ENCODE results near the gene CPT1A. TPM values are rescaled to one million over a fixed set of nuclear protein-coding genes. Genes with fewer than 3 reads are reported as not detected.

Gene CPT1A
- total RNA-seq, 1 donor from 2014 or later, result 36.1 TPM

- peaks cover 12% of the 10 kb centered on the region for H3K4me1 Mint-ChIP-seq (ENCODE audit: unreplicated experiment)
- H3K27ac Mint-ChIP-seq, result no peak overlapping the region
- TF ChIP-seq CTCF (conservative IDR thresholded peaks at IDR 0.05), result no peak
- H3K9me3 Mint-ChIP-seq, result no peaks in the 10 kb centered on the region
- H3K27me3 Mint-ChIP-seq, result peaks cover 4% of the 10 kb centered on the region
- peaks cover 26% of the 10 kb centered on the region for H3K36me3 Mint-ChIP-seq
- H3K4me3 Mint-ChIP-seq, result no peak overlapping the region
- DNase-seq (ENCODE audit: extremely low spot score, unreplicated experiment), result no peak
These were observed 68.8 kb downstream of the CPT1A start for GRCh38 chr11:68772936-68773335.

GRCh38 chr11:68770781-68771180, 70.9 kb downstream of the CPT1A start:
- no peak for TF ChIP-seq CTCF (conservative IDR thresholded peaks at IDR 0.05)
- DNase-seq (ENCODE audit: extremely low spot score, unreplicated experiment), result no peak
- H3K27me3 Mint-ChIP-seq, result peaks cover 4% of the 10 kb centered on the region
- no peak overlapping the region for H3K4me3 Mint-ChIP-seq
- peaks cover 7% of the 10 kb centered on the region for H3K4me1 Mint-ChIP-seq (ENCODE audit: unreplicated experiment)
- no peaks in the 10 kb centered on the region for H3K9me3 Mint-ChIP-seq
- no peak overlapping the region for H3K27ac Mint-ChIP-seq
- H3K36me3 Mint-ChIP-seq, result peaks cover 20% of the 10 kb centered on the region

DNA sequence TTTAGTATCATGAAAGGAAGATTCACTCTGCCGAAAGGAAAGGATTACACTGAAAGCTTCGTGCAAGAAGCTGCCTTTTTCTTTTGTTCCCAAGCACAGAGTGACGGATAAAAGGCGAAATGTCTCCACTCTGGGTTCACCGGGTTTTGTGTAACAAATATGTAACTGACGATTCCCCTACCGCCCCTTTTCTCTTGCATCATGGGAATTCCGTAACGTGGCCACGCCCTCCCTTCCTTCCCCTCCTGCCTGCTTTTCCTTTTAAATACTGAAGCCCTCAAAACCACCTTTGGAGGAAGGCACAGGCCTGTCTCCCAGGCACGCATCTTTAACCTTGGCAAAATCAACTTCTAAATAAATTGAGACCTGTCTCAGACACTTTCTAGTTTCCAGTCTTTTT, 74.0 kb downstream of the CPT1A start:
- peaks cover 14% of the 10 kb centered on the region for H3K4me1 Mint-ChIP-seq (ENCODE audit: unreplicated experiment)
- TF ChIP-seq CTCF (conservative IDR thresholded peaks at IDR 0.05), result no peak
- H3K36me3 Mint-ChIP-seq, result peaks cover 18% of the 10 kb centered on the region
- peaks cover 4% of the 10 kb centered on the region for H3K27me3 Mint-ChIP-seq
- DNase-seq (ENCODE audit: extremely low spot score, unreplicated experiment), result no peak
- H3K9me3 Mint-ChIP-seq, result no peaks in the 10 kb centered on the region
- no peak overlapping the region for H3K27ac Mint-ChIP-seq
- no peak overlapping the region for H3K4me3 Mint-ChIP-seq

- no peak for TF ChIP-seq CTCF (conservative IDR thresholded peaks at IDR 0.05)
- H3K36me3 Mint-ChIP-seq, result peaks cover 18% of the 10 kb centered on the region
- H3K4me3 Mint-ChIP-seq, result no peak overlapping the region
- no peaks in the 10 kb centered on the region for H3K9me3 Mint-ChIP-seq
- peaks cover 4% of the 10 kb centered on the region for H3K27me3 Mint-ChIP-seq
- H3K27ac Mint-ChIP-seq, result peak overlapping the region; percentile 29
- peaks cover 14% of the 10 kb centered on the region for H3K4me1 Mint-ChIP-seq (ENCODE audit: unreplicated experiment)
- DNase-seq (ENCODE audit: extremely low spot score, unreplicated experiment), result no peak
These were observed 74.9 kb downstream of the CPT1A start for GRCh38 chr11:68766786-68767185.

DNA sequence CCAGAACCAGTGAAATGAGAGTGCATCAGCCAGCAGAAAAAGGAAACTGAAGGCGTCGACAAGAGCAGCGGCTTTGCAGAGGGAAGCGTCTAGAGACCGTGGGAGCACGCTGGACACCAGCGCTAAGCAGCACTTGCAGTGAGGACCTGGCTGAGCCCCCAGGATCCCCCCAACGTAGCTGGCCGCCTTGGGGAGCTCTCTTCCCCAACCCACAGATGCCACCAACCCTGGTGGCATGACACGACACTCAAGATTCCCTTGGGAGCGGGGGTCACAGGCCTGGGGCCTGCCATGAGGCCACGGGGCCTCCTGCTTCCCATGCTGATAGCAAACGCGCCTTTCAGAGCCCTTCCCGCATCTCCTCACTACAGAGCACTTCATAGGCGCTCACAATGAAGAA, 77.0 kb downstream of the CPT1A start:
- Mint-ChIP-seq H3K27me3 (no peaks in the 10 kb centered on the region), H3K36me3 (peaks cover 10% of the 10 kb centered on the region), H3K4me1 (ENCODE audit: unreplicated experiment) (peaks cover 7% of the 10 kb centered on the region), H3K4me3 (no peak overlapping the region), H3K9me3 (no peaks in the 10 kb centered on the region), H3K27ac (peak overlapping the region; percentile 20)
- no peak for TF ChIP-seq CTCF (conservative IDR thresholded peaks at IDR 0.05)
- DNase-seq (ENCODE audit: extremely low spot score, unreplicated experiment), result no peak
